Thymus (tissue), 11 donors: ENCODE results near the gene LAMA3. TPM values are rescaled to one million over a fixed set of nuclear protein-coding genes. Genes with fewer than 3 reads are reported as not detected.

Experiments used
- DNase-seq, 9 donors: peaks; one replicate each; pipeline ENCODE4 v3.0.0-alpha.2; 2013; ENCODE audit warnings: low spot score in 9 of 9, low read depth in 6 of 9, missing footprints in 1 of 9
- H3K27ac ChIP-seq, 2 donors: one replicate each; pipeline ENCODE4 v1.5.1; 2013; ENCODE audit warnings: control low read depth in 1 of 2, low read depth in 1 of 2, low read length in 1 of 2, mild to moderate bottlenecking in 1 of 2, moderate library complexity in 1 of 2
- H3K27me3 ChIP-seq, 2 donors: one replicate each; pipeline ENCODE4 v1.5.1; 2013; ENCODE audit warnings: low read length in 1 of 2; ENCODE audit not compliant: control insufficient read depth in 2 of 2, insufficient read depth in 1 of 2
- H3K36me3 ChIP-seq, 2 donors: one replicate each; pipeline ENCODE4 v1.5.1; 2013; ENCODE audit warnings: low read length in 1 of 2, mild to moderate bottlenecking in 1 of 2, moderate library complexity in 1 of 2; ENCODE audit not compliant: control insufficient read depth in 2 of 2, insufficient read depth in 2 of 2
- H3K4me1 ChIP-seq, 2 donors: one replicate each; pipeline ENCODE4 v1.5.1; 2013; ENCODE audit warnings: low read length in 2 of 2; ENCODE audit not compliant: control insufficient read depth in 2 of 2, insufficient read depth in 2 of 2
- H3K4me3 ChIP-seq, 2 donors: one replicate each; pipeline ENCODE4 v1.5.1; 2013; ENCODE audit warnings: low read length in 2 of 2, control low read depth in 1 of 2, mild to moderate bottlenecking in 1 of 2
- H3K9me3 ChIP-seq, 2 donors: one replicate each; pipeline ENCODE4 v1.5.1; 2013; ENCODE audit warnings: low read length in 1 of 2, mild to moderate bottlenecking in 1 of 2; ENCODE audit not compliant: control insufficient read depth in 2 of 2, insufficient read depth in 1 of 2
- WGBS: extraction: QIAGEN DNeasy Blood & Tissue Kit; methylation state at CpG from one replicate; pipeline ENCODE4 v1.1.7; 2013; 5-methylcytosine and 5-hydroxymethylcytosine counted together
- polyA plus RNA-seq: library from polyadenylated mRNA; stranded (reverse); fragments of 200-250 nt; gene quantifications from one replicate; pipeline ENCODE4 v1.2.3, GENCODE V29; 2013
- total RNA-seq: library from RNA; stranded (reverse); fragments of 120-200 nt; gene quantifications from one replicate; pipeline ENCODE4 v1.2.4, GENCODE V29; 2013
- donor health status: healthy.

Gene LAMA3
- total and polyA plus RNA-seq, 2 donors, result 8.9 to 50.1 TPM

DNA sequence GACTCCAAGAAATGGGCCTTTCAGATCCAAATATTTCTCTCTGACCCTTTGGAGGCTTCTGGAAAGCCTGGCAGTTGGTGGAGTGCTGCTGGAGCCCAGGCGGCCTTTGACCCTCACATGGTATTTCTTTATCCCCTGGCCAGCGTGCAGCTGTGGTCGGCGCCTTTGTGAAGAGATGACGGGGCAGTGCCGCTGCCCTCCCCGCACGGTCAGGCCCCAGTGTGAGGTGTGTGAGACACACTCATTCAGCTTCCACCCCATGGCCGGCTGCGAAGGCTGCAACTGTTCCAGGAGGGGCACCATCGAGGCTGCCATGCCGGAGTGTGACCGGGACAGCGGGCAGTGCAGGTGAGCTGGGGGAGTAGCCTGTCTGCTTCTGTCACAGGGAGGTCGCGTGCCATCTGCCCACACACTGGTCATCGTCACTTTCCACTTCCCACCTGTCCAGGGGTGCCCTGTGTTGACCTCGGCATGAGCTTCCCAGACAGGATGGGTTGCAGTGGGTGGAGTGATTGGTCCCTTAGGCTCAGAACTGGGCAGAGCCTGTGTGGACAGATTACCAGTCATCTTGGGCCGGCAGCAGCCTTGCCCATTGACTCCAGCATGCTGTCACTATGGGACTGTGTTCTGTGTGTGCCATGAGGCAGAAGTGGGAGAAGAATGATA is 158.2 kb downstream of the LAMA3 start:
- H3K9me3 ChIP-seq, result no peaks in the 10 kb centered on the region
- no peaks in the 10 kb centered on the region for H3K36me3 ChIP-seq
- no peak overlapping the region for H3K4me3 ChIP-seq
- 98% methylated on average over 19 of the region's 19 CpGs for WGBS
- no peaks in the 10 kb centered on the region for H3K27me3 ChIP-seq
- H3K4me1 ChIP-seq, result no peaks in the 10 kb centered on the region
- no peak for DNase-seq
- H3K27ac ChIP-seq, result no peak overlapping the region

DNA sequence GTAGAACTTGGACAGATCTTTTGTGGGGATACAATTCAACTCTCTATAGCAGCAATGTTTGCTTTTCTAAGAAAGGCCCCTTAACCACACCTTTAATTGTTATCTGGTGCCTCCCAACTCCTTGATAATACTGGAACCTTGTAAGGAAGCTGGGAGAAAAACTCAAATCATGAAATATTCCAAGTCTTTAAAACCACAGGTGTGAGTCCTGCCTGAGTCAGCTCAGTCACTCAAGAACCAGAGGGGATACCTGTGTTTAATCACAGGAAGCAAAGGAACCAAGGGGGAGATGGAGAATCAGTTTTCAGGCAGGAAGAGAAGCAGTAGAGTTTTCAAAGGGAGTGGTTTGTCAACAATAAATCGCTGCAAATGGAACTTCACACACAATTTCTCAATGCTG is 159.9 kb downstream of the LAMA3 start:
- Histone ChIP-seq H3K36me3 (no peaks in the 10 kb centered on the region), H3K4me1 (peaks cover 0 to 2% of the 10 kb centered on the region in 2 donors), H3K27ac (no peak overlapping the region), H3K4me3 (no peak overlapping the region), H3K9me3 (no peaks in the 10 kb centered on the region), H3K27me3 (no peaks in the 10 kb centered on the region)
- WGBS, result 72% methylated on average over 1 of the region's 1 CpG
- no peak for DNase-seq

DNA sequence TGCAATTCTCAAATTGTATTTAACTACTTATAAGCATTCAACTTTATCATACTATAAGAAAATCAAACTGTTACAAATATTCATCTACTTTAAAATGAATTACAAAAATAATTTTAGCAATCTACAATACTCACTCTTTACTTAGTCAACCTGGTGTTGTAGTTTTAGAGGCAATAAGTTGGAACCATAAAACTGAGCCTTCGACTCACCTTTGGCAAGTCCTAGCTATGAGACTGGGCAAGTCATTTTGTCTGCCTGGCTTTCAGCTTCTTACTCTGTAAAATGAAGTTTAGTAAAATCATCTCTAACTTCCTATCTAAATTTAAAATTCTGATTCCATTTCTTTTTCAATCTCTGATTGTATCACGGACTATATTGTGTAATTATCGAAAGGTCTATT is 161.0 kb downstream of the LAMA3 start:
- Histone ChIP-seq H3K4me3 (no peak overlapping the region), H3K9me3 (no peaks in the 10 kb centered on the region), H3K4me1 (peaks cover 0 to 2% of the 10 kb centered on the region in 2 donors), H3K27me3 (no peaks in the 10 kb centered on the region), H3K27ac (no peak overlapping the region), H3K36me3 (no peaks in the 10 kb centered on the region)
- WGBS, result 98% methylated on average over 3 of the region's 3 CpGs
- DNase-seq, result no peak

DNA sequence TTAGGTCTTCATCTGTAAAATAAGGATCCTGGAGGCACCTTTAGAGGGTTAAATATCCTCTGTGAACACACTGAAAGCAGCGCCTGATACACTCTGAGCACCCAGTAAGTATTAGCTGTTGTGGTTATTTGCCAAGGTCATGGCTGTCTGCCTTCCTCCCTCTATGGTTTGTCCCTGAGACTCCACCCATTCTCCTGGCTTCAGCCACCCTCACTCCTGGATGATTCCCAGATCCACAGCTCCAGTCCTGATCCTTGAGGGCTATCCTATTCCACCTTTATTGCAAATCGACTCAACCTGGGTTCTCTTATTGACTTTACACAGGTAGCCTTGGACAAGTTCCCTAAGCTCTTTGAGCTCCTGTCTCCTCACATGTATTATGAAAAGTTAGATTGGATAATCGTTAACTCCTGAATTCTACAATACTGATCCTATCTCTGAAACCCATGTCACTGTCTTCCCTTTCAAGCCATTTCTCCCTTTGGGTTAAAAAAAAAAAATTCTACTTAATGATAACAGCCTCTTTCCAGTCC is 162.3 kb downstream of the LAMA3 start:
- H3K9me3 ChIP-seq, result no peaks in the 10 kb centered on the region
- H3K36me3 ChIP-seq, result no peaks in the 10 kb centered on the region
- H3K27ac ChIP-seq, result no peak overlapping the region
- no peak for DNase-seq
- 95% methylated on average over 3 of the region's 3 CpGs for WGBS
- H3K4me1 ChIP-seq, result peaks cover 0 to 2% of the 10 kb centered on the region in 2 donors
- no peak overlapping the region for H3K4me3 ChIP-seq
- no peaks in the 10 kb centered on the region for H3K27me3 ChIP-seq

DNA sequence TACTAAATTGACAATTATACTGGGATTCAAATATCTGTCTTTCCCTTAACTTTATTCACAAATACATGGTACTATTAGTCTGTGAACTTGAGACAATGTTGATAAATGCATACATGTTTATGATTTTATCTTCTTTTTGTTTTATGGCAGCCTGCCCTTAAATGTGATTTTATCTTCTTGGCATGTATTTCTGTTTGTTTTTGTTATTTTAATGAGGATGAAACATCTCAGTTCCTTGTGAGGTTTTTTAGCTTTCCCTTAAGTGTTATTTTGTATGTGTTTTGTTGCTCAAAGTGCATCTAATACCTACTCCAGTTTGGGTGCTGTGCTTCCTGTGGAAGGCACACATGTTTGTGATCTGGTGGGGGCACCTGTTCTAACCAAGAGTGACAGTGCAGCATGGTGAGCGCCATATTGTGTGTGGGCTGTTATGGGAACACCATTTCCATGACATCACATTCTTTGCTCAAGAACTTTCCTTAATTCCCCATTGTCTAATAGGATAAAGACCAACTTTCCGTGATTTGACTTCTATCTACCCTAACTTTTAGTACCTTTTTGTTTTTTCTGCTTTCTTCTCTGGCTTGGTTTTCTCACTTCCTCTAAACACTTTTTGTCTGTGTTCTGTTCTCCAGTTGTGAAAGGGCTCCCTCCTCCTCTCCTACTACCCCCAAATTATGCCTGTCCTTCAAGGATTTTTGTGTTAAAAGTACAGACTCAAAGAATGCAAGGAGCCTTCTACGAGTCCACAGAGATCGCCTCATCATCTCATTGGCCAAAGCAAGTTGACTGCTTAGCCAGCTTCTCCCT is 163.2 kb downstream of the LAMA3 start:
- H3K36me3 ChIP-seq, result no peaks in the 10 kb centered on the region

DNA sequence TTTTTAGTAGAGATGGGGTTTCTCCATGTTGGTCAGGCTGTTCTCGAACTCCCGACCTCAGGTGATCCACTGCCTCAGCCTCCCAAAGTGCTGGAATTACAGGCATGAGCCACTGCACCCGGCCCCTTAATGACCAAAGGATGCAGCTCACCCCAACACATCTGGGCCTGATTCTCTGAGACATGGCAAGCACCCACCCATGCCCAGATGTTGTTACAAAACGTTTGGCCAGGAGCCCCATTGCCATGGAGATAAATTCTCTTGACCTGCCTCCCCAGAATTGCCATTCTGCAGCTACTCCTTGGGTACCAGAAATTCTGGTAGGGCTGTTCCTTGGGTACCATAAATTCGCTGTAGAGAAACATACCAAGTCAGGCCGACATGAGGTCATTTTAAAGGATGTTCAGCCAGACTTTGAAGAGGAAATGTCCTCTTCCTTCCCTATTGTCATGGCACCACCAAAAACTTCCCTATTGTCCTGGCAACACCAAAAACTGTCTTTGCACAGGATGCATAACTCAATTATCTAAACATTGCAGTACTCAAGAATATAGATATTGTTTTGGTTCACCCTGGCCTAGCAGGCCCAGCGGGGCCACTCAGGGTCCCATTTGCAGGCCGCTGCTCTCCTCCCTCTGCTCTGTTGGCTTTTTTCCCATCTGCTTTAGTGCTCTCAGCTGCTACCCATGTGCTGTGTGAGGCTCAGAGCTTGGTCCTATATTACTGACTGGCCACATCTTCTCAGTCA is 164.4 kb downstream of the LAMA3 start:
- H3K9me3 ChIP-seq, result no peaks in the 10 kb centered on the region
- no peak overlapping the region for H3K27ac ChIP-seq
- H3K4me3 ChIP-seq, result no peak overlapping the region
- no peak for DNase-seq
- WGBS, result 98% methylated on average over 8 of the region's 8 CpGs
- no peaks in the 10 kb centered on the region for H3K36me3 ChIP-seq
- no peaks in the 10 kb centered on the region for H3K27me3 ChIP-seq
- peaks cover 0 to 2% of the 10 kb centered on the region in 2 donors for H3K4me1 ChIP-seq

More for the DNA sequence above, 163.2 kb downstream of the LAMA3 start:
- H3K4me3 ChIP-seq, result no peak overlapping the region
- H3K4me1 ChIP-seq, result peaks cover 0 to 2% of the 10 kb centered on the region in 2 donors
- no peaks in the 10 kb centered on the region for H3K9me3 ChIP-seq
- peak in 3 of 9 donors; percentile 21 to 50 (median 22) for DNase-seq
- peak overlapping the region in 1 of 2 donors; percentile 58 for H3K27ac ChIP-seq
- no peaks in the 10 kb centered on the region for H3K27me3 ChIP-seq
- 91% methylated on average over 4 of the region's 4 CpGs for WGBS

DNA sequence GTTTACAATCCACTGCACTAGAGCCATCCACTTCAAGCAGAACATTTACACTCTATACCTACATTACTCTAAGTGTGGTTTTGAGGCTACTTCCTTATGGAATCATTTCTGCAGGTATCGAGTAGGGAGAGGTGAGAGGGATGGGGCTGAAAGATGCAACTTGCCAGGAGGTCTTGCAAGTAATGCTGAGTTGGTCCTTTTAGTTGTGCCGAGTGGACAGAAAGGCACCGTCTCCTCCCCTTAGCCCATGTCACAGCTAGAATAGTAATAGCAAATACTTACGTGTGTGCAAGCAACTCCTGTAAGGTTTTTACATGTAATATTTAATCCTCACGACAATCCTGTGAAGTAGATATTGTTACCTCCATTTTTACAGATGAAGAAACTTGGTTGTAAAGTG is 166.5 kb downstream of the LAMA3 start:
- no peak for DNase-seq
- no peaks in the 10 kb centered on the region for H3K9me3 ChIP-seq
- no peaks in the 10 kb centered on the region for H3K27me3 ChIP-seq
- H3K4me3 ChIP-seq, result no peak overlapping the region
- no peaks in the 10 kb centered on the region for H3K36me3 ChIP-seq
- peaks cover 0 to 2% of the 10 kb centered on the region in 2 donors for H3K4me1 ChIP-seq
- H3K27ac ChIP-seq, result no peak overlapping the region
- WGBS, result 96% methylated on average over 5 of the region's 5 CpGs

DNA sequence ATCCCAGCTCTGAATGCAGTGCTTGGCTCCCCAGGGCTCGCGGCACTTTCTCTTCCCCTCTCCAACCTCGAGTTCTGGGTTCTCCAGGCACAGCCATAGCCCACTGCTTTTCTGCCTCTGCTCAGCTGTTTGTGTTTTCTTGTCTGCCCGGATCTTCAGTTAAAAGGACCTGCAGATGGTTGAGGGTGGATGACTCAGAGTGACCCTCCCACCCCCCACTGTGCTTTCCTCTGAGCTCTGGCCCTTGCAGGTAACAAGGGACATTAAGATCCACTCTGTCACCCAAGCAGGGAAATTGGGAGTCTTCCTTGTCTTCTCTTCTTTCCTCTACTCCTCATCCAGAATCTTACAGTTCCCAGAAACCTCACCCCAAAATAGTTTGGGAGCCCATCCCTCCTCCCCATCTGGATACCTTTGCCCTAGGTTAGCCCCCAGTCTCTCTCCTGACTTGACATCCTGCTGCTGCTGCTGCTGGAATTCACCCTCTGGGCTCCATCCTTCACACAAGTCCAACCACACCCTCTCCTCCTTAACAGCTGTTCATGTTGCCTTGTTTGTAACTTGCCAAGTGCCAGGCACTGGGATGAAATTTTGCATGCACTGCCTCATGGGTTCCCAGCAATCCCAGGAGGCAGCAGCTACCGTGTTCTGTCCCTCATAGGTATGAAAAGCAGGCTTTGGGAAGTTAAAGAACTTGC is 167.4 kb downstream of the LAMA3 start:
- WGBS, result 88% methylated on average over 5 of the region's 5 CpGs
- no peaks in the 10 kb centered on the region for H3K36me3 ChIP-seq

More for the DNA sequence above, 167.4 kb downstream of the LAMA3 start:
- Histone ChIP-seq H3K9me3 (no peaks in the 10 kb centered on the region), H3K27me3 (no peaks in the 10 kb centered on the region), H3K4me1 (peaks cover 2 to 4% of the 10 kb centered on the region in 2 donors), H3K4me3 (no peak overlapping the region), H3K27ac (no peak overlapping the region)
- DNase-seq, result no peak
